Naive thymus-derived CD8-positive, alpha-beta T cell (primary cell): ENCODE results near the gene SAFB. TPM values are rescaled to one million over a fixed set of nuclear protein-coding genes. Genes with fewer than 3 reads are reported as not detected.

ENCODE experiments used
- ATAC-seq, 2 donors: fragments of 150-1000 bp; cut with Tn5 transposase in 1 of 2; sonication (Bioruptor Pico), chemical (Tn5 transposase) in 1 of 2; 1 replicate in 1 of 2; 2 replicates in 1 of 2; pipeline ENCODE4 v1.10.0; 2021; ENCODE audit warnings: mild to moderate bottlenecking in 2 of 2, moderate library complexity in 2 of 2
- POLR2A ChIA-PET: fragments of 350-600 bp; sonication (Branson Sonifier 250); formaldehyde crosslinking; loops from one replicate; lab custom pipeline; 2021; ENCODE audit warnings: antibody characterized with exemption; lab: Charles Lee
- DNase-seq, 10 donors: peaks; one replicate each; pipeline versions ENCODE4 v3.0.0 to v3.0.0-alpha.2; 2020 to 2022
- H3K27ac Mint-ChIP-seq, 10 donors: one replicate each; pipeline ENCODE4 v1.8.0; 2020 to 2022; ENCODE audit warnings: mild to moderate bottlenecking in 10 of 10, mixed read lengths in 10 of 10, moderate library complexity in 4 of 10, inconsistent platforms in 1 of 10
- H3K27me3 Mint-ChIP-seq, 5 donors: one replicate each; pipeline ENCODE4 v1.8.0; 2021 to 2022; ENCODE audit warnings: mixed read lengths in 5 of 5
- H3K36me3 Mint-ChIP-seq, 3 donors: one replicate each; pipeline ENCODE4 v1.8.0; 2020 to 2022; ENCODE audit warnings: mixed read lengths in 3 of 3, mild to moderate bottlenecking in 2 of 3, inconsistent platforms in 1 of 3
- H3K4me1 Mint-ChIP-seq, 4 donors: one replicate each; pipeline ENCODE4 v1.8.0; 2021 to 2022; ENCODE audit warnings: mixed read lengths in 4 of 4
- H3K4me3 Mint-ChIP-seq, 10 donors: one replicate each; pipeline ENCODE4 v1.8.0; 2020 to 2022; ENCODE audit warnings: mild to moderate bottlenecking in 10 of 10, mixed read lengths in 10 of 10, moderate library complexity in 6 of 10, inconsistent platforms in 1 of 10
- H3K9me3 Mint-ChIP-seq, 9 donors: one replicate each; pipeline ENCODE4 v1.8.0; 2020 to 2022; ENCODE audit warnings: mixed read lengths in 9 of 9, mild to moderate bottlenecking in 3 of 9, inconsistent platforms in 1 of 9, moderate library complexity in 1 of 9
- polyA plus RNA-seq, 3 donors: library from polyadenylated mRNA; unstranded; fragments of 300-500 nt; fragmentation: Illumina TruSeq; gene quantifications; one replicate each; pipeline ENCODE4 v1.2.3, GENCODE V29; 2021
- total RNA-seq, 8 experiments: library from RNA in 2 of 8; stranded (reverse) in 2 of 8; gene quantifications; one replicate each; pipeline ENCODE4 v1.2.3 and lab custom pipeline; 2021 to 2026

The SAFB gene
- total and polyA plus RNA-seq, 5 experiments from 2014 or later: 28.6 to 191 (median 135) TPM

- peaks cover 0 to 7% (median 3%) of the 10 kb centered on the region in 4 donors for H3K4me1 Mint-ChIP-seq
- H3K9me3 Mint-ChIP-seq: no peaks in the 10 kb centered on the region
- H3K4me3 Mint-ChIP-seq: no peak overlapping the region
- DNase-seq (no peak), ATAC-seq (no peak)
- H3K27ac Mint-ChIP-seq: no peak overlapping the region
- H3K27me3 Mint-ChIP-seq: no peaks in the 10 kb centered on the region
- H3K36me3 Mint-ChIP-seq: peaks cover 0 to 15% (median 0%) of the 10 kb centered on the region in 3 donors
- POLR2A ChIA-PET: interaction anchor here (0.7 kb wide), 1 partner anchor 1615 kb away, joined by 6 read pairs; no protein-coding TSS in a partner anchor
These were observed 50.9 kb downstream of the SAFB start for GRCh38 chr19:5673752-5674151.

- Mint-ChIP-seq H3K27me3 (no peaks in the 10 kb centered on the region), H3K9me3 (no peaks in the 10 kb centered on the region), H3K27ac (peak overlapping the region in 1 of 10 donors; percentile 79), H3K4me1 (peaks cover 6 to 17% (median 10%) of the 10 kb centered on the region in 4 donors), H3K36me3 (peaks cover 0 to 6% (median 0%) of the 10 kb centered on the region in 3 donors), H3K4me3 (no peak overlapping the region)
- DNase-seq (no peak), ATAC-seq (no peak)
- POLR2A ChIA-PET: interaction anchor here (0.5 to 1.1 kb wide), 3 partner anchors 52 to 1616 kb away, joined by 3 to 6 read pairs (median 3); partner anchors contain the start of genes SAFB and SAFB2
These were observed 51.8 kb downstream of the SAFB start for GRCh38 chr19:5674714-5675113.

- ATAC-seq (no peak), DNase-seq (no peak)
- POLR2A ChIA-PET: interaction anchor here (0.6 to 1.0 kb wide), 3 partner anchors 13 to 44 kb away, joined by 4 read pairs; partner anchors contain the start of genes CATSPERD, LONP1 and RPL36
- Mint-ChIP-seq H3K9me3 (no peaks in the 10 kb centered on the region), H3K4me1 (peaks cover 12 to 26% (median 19%) of the 10 kb centered on the region in 4 donors), H3K36me3 (no peaks in the 10 kb centered on the region), H3K27ac (peak overlapping the region in 2 of 10 donors; percentile 33 to 90), H3K27me3 (peaks cover 0 to 3% (median 0%) of the 10 kb centered on the region in 5 donors), H3K4me3 (peak overlapping the region in 1 of 10 donors; percentile 2)
These were observed 53.4 kb downstream of the SAFB start for GRCh38 chr19:5676105-5676771.

GRCh38 chr19:5676772-5677105 is 53.9 kb downstream of the SAFB start:
- POLR2A ChIA-PET: interaction anchor here (0.6 to 1.0 kb wide), 3 partner anchors 13 to 44 kb away, joined by 4 read pairs; partner anchors contain the start of genes CATSPERD, LONP1 and RPL36

GRCh38 chr19:5677136-5677535 is 54.3 kb downstream of the SAFB start:
- no peak overlapping the region for H3K4me3 Mint-ChIP-seq

More at GRCh38 chr19:5676772-5677105, 53.9 kb downstream of the SAFB start:
- Mint-ChIP-seq H3K36me3 (no peaks in the 10 kb centered on the region), H3K4me1 (peaks cover 16 to 31% (median 24%) of the 10 kb centered on the region in 4 donors), H3K27me3 (peaks cover 0 to 3% (median 0%) of the 10 kb centered on the region in 5 donors), H3K9me3 (no peaks in the 10 kb centered on the region), H3K4me3 (no peak overlapping the region), H3K27ac (no peak overlapping the region)
- no peak for DNase-seq
- ATAC-seq: no peak

GRCh38 chr19:5677580-5677979 is 54.7 kb downstream of the SAFB start:
- no peak for DNase-seq
- H3K4me1 Mint-ChIP-seq: peaks cover 16 to 38% (median 30%) of the 10 kb centered on the region in 4 donors
- H3K27ac Mint-ChIP-seq: no peak overlapping the region
- H3K9me3 Mint-ChIP-seq: no peaks in the 10 kb centered on the region
- peak overlapping the region in 1 of 10 donors; percentile 37 for H3K4me3 Mint-ChIP-seq
- no peaks in the 10 kb centered on the region for H3K36me3 Mint-ChIP-seq
- ATAC-seq: no peak
- POLR2A ChIA-PET: interaction anchor here (1.0 kb wide), 1 partner anchor 43 kb away, joined by 4 read pairs; the partner anchor contains the start of genes CATSPERD and LONP1
- peaks cover 0 to 3% (median 0%) of the 10 kb centered on the region in 5 donors for H3K27me3 Mint-ChIP-seq

More at GRCh38 chr19:5677136-5677535, 54.3 kb downstream of the SAFB start:
- POLR2A ChIA-PET: interaction anchor here (0.9 to 1.0 kb wide), 2 partner anchors 13 to 43 kb away, joined by 4 read pairs; partner anchors contain the start of genes CATSPERD, LONP1 and RPL36
- no peak for ATAC-seq
- H3K36me3 Mint-ChIP-seq: no peaks in the 10 kb centered on the region
- H3K27ac Mint-ChIP-seq: peak overlapping the region in 1 of 10 donors; percentile 37
- H3K4me1 Mint-ChIP-seq: peaks cover 16 to 35% (median 28%) of the 10 kb centered on the region in 4 donors
- DNase-seq: no peak
- peaks cover 0 to 3% (median 0%) of the 10 kb centered on the region in 5 donors for H3K27me3 Mint-ChIP-seq
- H3K9me3 Mint-ChIP-seq: no peaks in the 10 kb centered on the region

GRCh38 chr19:5678071-5678718 is 55.3 kb downstream of the SAFB start:
- no peak for DNase-seq
- no peaks in the 10 kb centered on the region for H3K9me3 Mint-ChIP-seq
- POLR2A ChIA-PET: interaction anchor here (0.5 kb wide), 2 partner anchors 21 to 81 kb away, joined by 3 to 4 read pairs; no protein-coding TSS in a partner anchor
- H3K4me3 Mint-ChIP-seq: peak overlapping the region in 2 of 10 donors; percentile 3 to 26
- H3K27me3 Mint-ChIP-seq: peaks cover 0 to 3% (median 0%) of the 10 kb centered on the region in 5 donors
- ATAC-seq: no peak
- no peak overlapping the region for H3K27ac Mint-ChIP-seq
- H3K36me3 Mint-ChIP-seq: no peaks in the 10 kb centered on the region
- peaks cover 18 to 36% (median 29%) of the 10 kb centered on the region in 4 donors for H3K4me1 Mint-ChIP-seq

GRCh38 chr19:5679289-5680083 is 56.6 kb downstream of the SAFB start:
- Mint-ChIP-seq H3K4me1 (peaks cover 18 to 36% (median 29%) of the 10 kb centered on the region in 4 donors), H3K4me3 (peak overlapping the region; percentile 86 to 97 (median 92)), H3K9me3 (no peaks in the 10 kb centered on the region), H3K27ac (peak overlapping the region; percentile 93 to 100 (median 99)), H3K27me3 (peaks cover 0 to 3% (median 0%) of the 10 kb centered on the region in 5 donors), H3K36me3 (no peaks in the 10 kb centered on the region)
- ATAC-seq (no peak), DNase-seq (no peak)
- POLR2A ChIA-PET: interaction anchor here (1.5 to 2.9 kb wide), 3 partner anchors 11 to 57 kb away, joined by 6 to 15 read pairs (median 6); partner anchors contain the start of genes CATSPERD, LONP1, RPL36 and SAFB

GRCh38 chr19:5680084-5680436 is 57.2 kb downstream of the SAFB start:
- Mint-ChIP-seq H3K36me3 (no peaks in the 10 kb centered on the region), H3K9me3 (no peaks in the 10 kb centered on the region), H3K4me1 (peaks cover 18 to 36% (median 29%) of the 10 kb centered on the region in 4 donors), H3K27ac (peak overlapping the region; percentile 93 to 100 (median 99)), H3K4me3 (peak overlapping the region; percentile 86 to 97 (median 92)), H3K27me3 (peaks cover 0 to 3% (median 0%) of the 10 kb centered on the region in 5 donors)
- DNase-seq (no peak), ATAC-seq (no peak)
- POLR2A ChIA-PET: interaction anchor here (1.5 to 2.9 kb wide), 3 partner anchors 10 to 57 kb away, joined by 6 to 15 read pairs (median 6); partner anchors contain the start of genes CATSPERD, LONP1, RPL36 and SAFB

GRCh38 chr19:5680437-5681368 is 57.8 kb downstream of the SAFB start, which contains the start of the genes HSD11B1L and MICOS13:
HSD11B1L (plus strand) TSS chr19:5681027; CDS start chr19:5684833, 3,806 bp downstream.
MICOS13 (minus strand) TSS chr19:5680516; CDS start chr19:5680486, 30 bp downstream.
- POLR2A ChIA-PET: interaction anchor here (0.6 to 2.9 kb wide), 5 partner anchors 10 to 1206 kb away, joined by 4 to 15 read pairs (median 6); partner anchors contain the start of genes CATSPERD, LONP1, RPL36 and SAFB
- Mint-ChIP-seq H3K4me1 (peaks cover 19 to 36% (median 29%) of the 10 kb centered on the region in 4 donors), H3K9me3 (no peaks in the 10 kb centered on the region), H3K27ac (peak within 1 kb of the TSS; percentile 93 to 100 (median 99)), H3K27me3 (peaks cover 0 to 3% (median 0%) of the 10 kb centered on the region in 5 donors), H3K36me3 (no peaks in the 10 kb centered on the region), H3K4me3 (peak within 1 kb of the TSS; percentile 87 to 97 (median 92))
- DNase-seq (peak; percentile 96 to 100 (median 98)), ATAC-seq (peak; percentile 96)
